IMR-90 (cell line): ENCODE results near the gene IGFBP1. TPM values are rescaled to one million over a fixed set of nuclear protein-coding genes. Genes with fewer than 3 reads are reported as not detected.

ENCODE experiments used
- ATAC-seq: fragments of 200-7000 bp; cut with Tn5 transposase; 2 replicates; pipeline ENCODE4 v1.9.1; 2020; ENCODE audit warnings: low read depth, mild to moderate bottlenecking, moderate library complexity
- BruUV-seq: library from RNA; stranded (reverse); fragments of 400-500 nt; replicated peaks from 2 replicates; lab custom pipeline; 2021; lab: Mats Ljungman, UMichigan
- CTCF ChIA-PET: fragments of 300-600 bp; formaldehyde crosslinking; extraction: SDS; loops from one replicate; lab custom pipeline; 2021; ENCODE audit warnings: antibody characterized with exemption; lab: Yijun Ruan, JAX
- POLR2A ChIA-PET: fragments of 300-600 bp; sonication (Branson Sonifier 250); formaldehyde crosslinking; loops from one replicate; lab custom pipeline; 2022; ENCODE audit warnings: antibody characterized with exemption; ENCODE audit not compliant: unreplicated experiment; lab: Charles Lee
- DNase-seq: peaks from one replicate; pipeline ENCODE4 v3.0.0; 2013
- H2AFZ ChIP-seq: replicated peaks from 2 replicates; pipeline ENCODE3; 2013; ENCODE audit warnings: low read length, mild to moderate bottlenecking; ENCODE audit not compliant: poor library complexity
- H2AK5ac ChIP-seq: 2 replicates; pipeline ENCODE4 v1.6.1; 2013; ENCODE audit warnings: low read depth, low read length, inconsistent platforms
- H2AK9ac ChIP-seq: replicated peaks from 2 replicates; pipeline ENCODE3; 2013; ENCODE audit warnings: mild to moderate bottlenecking, low read depth, low read length, moderate library complexity; ENCODE audit not compliant: poor library complexity
- H2BK120ac ChIP-seq: 2 replicates; pipeline ENCODE4 v1.6.1; 2013; ENCODE audit warnings: low read depth, low read length, inconsistent platforms
- H2BK15ac ChIP-seq: 3 replicates; pipeline ENCODE4 v1.6.1; 2013; ENCODE audit warnings: low read depth, low read length, inconsistent platforms
- H2BK20ac ChIP-seq: 2 replicates; pipeline ENCODE4 v1.6.1; 2013; ENCODE audit warnings: low read depth, mild to moderate bottlenecking, inconsistent platforms, low read length, moderate library complexity
- H2BK5ac ChIP-seq: 2 replicates; pipeline ENCODE4 v1.6.1; 2013; ENCODE audit warnings: mild to moderate bottlenecking, low read depth, low read length, inconsistent platforms; ENCODE audit not compliant: poor library complexity, severe bottlenecking
- H3K14ac ChIP-seq: replicated peaks from 2 replicates; pipeline ENCODE4 v1.6.1; 2013; ENCODE audit warnings: low read depth, low read length, inconsistent platforms
- H3K18ac ChIP-seq: 2 replicates; pipeline ENCODE4 v1.6.1; 2013; ENCODE audit warnings: low read depth, low read length, control low read depth
- H3K23ac ChIP-seq: 2 replicates; pipeline ENCODE4 v1.6.1; 2013; ENCODE audit warnings: low read depth, low read length, inconsistent platforms
- H3K27ac ChIP-seq: 2 replicates; pipeline ENCODE4 v1.5.1; 2013; ENCODE audit warnings: mild to moderate bottlenecking, control low read depth, low read length; ENCODE audit not compliant: insufficient read depth
- H3K27me3 ChIP-seq: 2 replicates; pipeline ENCODE4 v1.6.1; 2013; ENCODE audit warnings: low read length; ENCODE audit not compliant: control insufficient read depth, insufficient read depth
- H3K36me3 ChIP-seq: 2 replicates; pipeline ENCODE4 v1.6.1; 2013; ENCODE audit warnings: low read length, mixed read lengths; ENCODE audit not compliant: control insufficient read depth, insufficient read depth
- H3K4ac ChIP-seq: 2 replicates; pipeline ENCODE4 v1.6.1; 2013; ENCODE audit warnings: low read depth, low read length, inconsistent platforms
- H3K4me1 ChIP-seq: 2 replicates; pipeline ENCODE4 v1.6.1; 2013; ENCODE audit warnings: low read length, mixed read lengths; ENCODE audit not compliant: control insufficient read depth, insufficient read depth
- H3K4me2 ChIP-seq: 2 replicates; pipeline ENCODE4 v1.6.1; 2013; ENCODE audit warnings: low read depth, mild to moderate bottlenecking, control low read depth, low read length, moderate library complexity
- H3K4me3 ChIP-seq: 2 replicates; pipeline ENCODE4 v1.5.1; 2013; ENCODE audit warnings: low read depth, mild to moderate bottlenecking, control low read depth, low read length, moderate library complexity; ENCODE audit not compliant: insufficient read depth
- H3K56ac ChIP-seq: 2 replicates; pipeline ENCODE4 v1.6.1; 2013; ENCODE audit warnings: low read length, inconsistent platforms; ENCODE audit not compliant: insufficient read depth; ENCODE audit errors: extremely low read depth
- H3K79me1 ChIP-seq, 2 experiments: 2 replicates each; pipeline ENCODE4 v1.6.1; 2013; ENCODE audit warnings: low read length in 2 of 2, inconsistent platforms in 1 of 2, low read depth in 1 of 2
- H3K9ac ChIP-seq: 2 replicates; pipeline ENCODE4 v1.6.1; 2013; ENCODE audit warnings: low read depth, low read length, control low read depth
- H3K9me1 ChIP-seq: 2 replicates; pipeline ENCODE4 v1.6.1; 2013; ENCODE audit warnings: low read length, inconsistent platforms; ENCODE audit not compliant: insufficient read depth
- H3K9me3 ChIP-seq: 2 replicates; pipeline ENCODE4 v1.6.1; 2013; ENCODE audit warnings: low read length; ENCODE audit not compliant: control insufficient read depth, insufficient read depth
- H4K20me1 ChIP-seq: 2 replicates; pipeline ENCODE4 v1.6.1; 2013; ENCODE audit warnings: low read length, inconsistent platforms; ENCODE audit not compliant: insufficient read depth
- H4K5ac ChIP-seq: 2 replicates; pipeline ENCODE4 v1.6.1; 2013; ENCODE audit warnings: mild to moderate bottlenecking, low read depth, low read length, control low read depth
- H4K8ac ChIP-seq, 2 experiments: 2 replicates each; pipeline ENCODE4 v1.6.1; 2013; ENCODE audit warnings: low read depth in 2 of 2, low read length in 2 of 2, control low read depth in 1 of 2, inconsistent platforms in 1 of 2
- H4K91ac ChIP-seq: 2 replicates; pipeline ENCODE4 v1.6.1; 2013; ENCODE audit warnings: low read depth, low read length, inconsistent platforms; ENCODE audit not compliant: insufficient read depth
- CHD1 ChIP-seq: IDR thresholded peaks from 2 replicates; pipeline ENCODE4 v1.6.1; 2012; ENCODE audit warnings: low read depth, low read length, improper control_type of control experiment
- CTCF ChIP-seq: conservative IDR thresholded peaks from 2 replicates; pipeline ENCODE4 v1.5.1; 2012; ENCODE audit warnings: mild to moderate bottlenecking, low read depth, low read length, improper control_type of control experiment
- MXI1 ChIP-seq: IDR thresholded peaks from 2 replicates; pipeline ENCODE4 v1.6.1; 2012; ENCODE audit warnings: low read depth, mild to moderate bottlenecking, low read length, moderate library complexity, borderline replicate concordance
- POLR2A ChIP-seq: IDR thresholded peaks from 2 replicates; pipeline ENCODE4 v1.6.1; 2012; ENCODE audit warnings: mild to moderate bottlenecking, low read depth, low read length
- WGBS, 2 experiments: methylation state at CpG; one replicate each; pipeline versions ENCODE4 v1.1.5 to v1.1.7; 2013; ENCODE audit warnings: missing lambda C conversion rate in 2 of 2; ENCODE audit not compliant: insufficient read length in 1 of 2; ENCODE audit errors: extremely low coverage in 2 of 2; 5-methylcytosine and 5-hydroxymethylcytosine counted together
- dilution Hi-C: fragments of 300-500 bp; cut with HindIII; formaldehyde crosslinking; loops from one replicate; pipeline ENCODE4 v1.14.3; 2018; ENCODE audit warnings: low sequenced_read_pairs; ENCODE audit not compliant: unreplicated experiment
- in situ Hi-C: fragments of 300-500 bp; cut with MboI; formaldehyde crosslinking; loops from 3 replicates; pipeline ENCODE4 v1.14.3; 2019; ENCODE audit warnings: low sequenced_read_pairs, inconsistent platforms, mixed read lengths
- intact Hi-C: fragments of 100-400 bp; cut with micrococcal nuclease; formaldehyde crosslinking; loops from 2 replicates; pipeline ENCODE4 v1.10.0; 2022
- polyA plus RNA-seq, 3 experiments: library from polyadenylated mRNA; depleted of rRNA; stranded (reverse); fragments of >200 nt; gene quantifications; 2 replicates each; pipeline ENCODE4 v1.2.3, GENCODE V29; 2012; ENCODE audit warnings: low replicate concordance in 1 of 3
- total RNA-seq: library from RNA; depleted of rRNA; stranded (reverse); fragments of >200 nt; gene quantifications from 2 replicates; pipeline ENCODE4 v1.2.3, GENCODE V29; 2012

The IGFBP1 gene
- total and polyA plus RNA-seq, 2 of the 4 experiments (the other 2 are of a cell fraction), result not detected

GRCh38 chr7:45911311-45911710, 23.0 kb downstream of the IGFBP1 start:
- Histone ChIP-seq H4K20me1 (peaks cover 4% of the 10 kb centered on the region), H2BK5ac (no peak overlapping the region), H4K91ac (no peak overlapping the region), H3K27ac (no peak overlapping the region), H3K9ac (no peak overlapping the region), H2BK120ac (no peak overlapping the region), H3K9me1 (peaks cover 10% of the 10 kb centered on the region; the same call in 1 of the 2 replicates), H4K5ac (no peak overlapping the region), H3K4me3 (no peak overlapping the region), H4K8ac (no peak overlapping the region), H3K27me3 (no peaks in the 10 kb centered on the region; the same call in 1 of the 2 replicates), H3K36me3 (peaks cover 31% of the 10 kb centered on the region), H3K79me1 (no peaks in the 10 kb centered on the region), H2AFZ (no peak overlapping the region), H3K14ac (no peak overlapping the region), H2BK20ac (no peak overlapping the region), H3K9me3 (no peaks in the 10 kb centered on the region), H3K4me2 (no peak overlapping the region), H3K4ac (no peak overlapping the region), H3K23ac (no peak overlapping the region), H3K18ac (no peak overlapping the region), H2BK15ac (no peak overlapping the region), H3K56ac (no peak overlapping the region), H2AK5ac (no peak overlapping the region), H2AK9ac (no peak overlapping the region), H3K4me1 (no peaks in the 10 kb centered on the region)
- dilution Hi-C loops (no loop called here), intact Hi-C loops (no loop called here), in situ Hi-C loops (loop anchor here (25.0 kb wide), 1 partner anchor 1026 kb away; no protein-coding TSS in a partner anchor)
- DNase-seq, result no peak
- 85% methylated on average over 9 of the region's 9 CpGs; no CpG with 5 or more reads in 1 of the 2 experiments for WGBS, 2 experiments
- BruUV-seq, result no TSS peak
- ChIA-PET CTCF (no interaction called here), POLR2A (no interaction called here)
- no peak for ATAC-seq
- no peak for TF ChIP-seq MXI1
- TF ChIP-seq CHD1, result no peak
- TF ChIP-seq POLR2A, result no peak
- no peak for TF ChIP-seq CTCF
